Stomach smooth muscle (tissue), 2 donors: ENCODE data around the gene MXRA7.
"Not testable (repeated sequence)": the region's sequence is repeated elsewhere in the genome, so short reads cannot be mapped to it uniquely, and the experiment has no call there.

Experiments used
- H3K27ac ChIP-seq: one replicate; pipeline ENCODE4 v1.7.0; 2013; ENCODE audit warnings: mild to moderate bottlenecking, low read length, inconsistent platforms
- H3K27me3 ChIP-seq, 2 donors: one replicate each; pipeline ENCODE4 v1.7.0; 2013; ENCODE audit warnings: low read length in 2 of 2; ENCODE audit not compliant: insufficient read depth in 2 of 2, control insufficient read depth in 1 of 2
- H3K36me3 ChIP-seq, 2 donors: one replicate each; pipeline ENCODE4 v1.7.0; 2013; ENCODE audit warnings: low read length in 2 of 2; ENCODE audit not compliant: control insufficient read depth in 2 of 2, insufficient read depth in 2 of 2
- H3K4me1 ChIP-seq: one replicate; pipeline ENCODE4 v1.7.0; 2013; ENCODE audit warnings: low read length; ENCODE audit not compliant: control insufficient read depth, insufficient read depth
- H3K4me3 ChIP-seq, 2 donors: one replicate each; pipeline ENCODE4 v1.7.0; 2013; ENCODE audit warnings: low read length in 2 of 2
- H3K9ac ChIP-seq, 2 donors: one replicate each; pipeline ENCODE4 v1.7.0; 2013; ENCODE audit warnings: low read length in 2 of 2, mild to moderate bottlenecking in 1 of 2
- H3K9me3 ChIP-seq, 2 donors: one replicate each; pipeline ENCODE4 v1.7.0; 2013; ENCODE audit warnings: low read length in 2 of 2; ENCODE audit not compliant: control insufficient read depth in 2 of 2
- donor health status: healthy.
- donor health status: Pancreatic carcinoma.

MXRA7 gene

GRCh38 chr17:76725580-76726230 lies 14.9 kb upstream of the MXRA7 start:
- Histone ChIP-seq H3K9me3 (no peaks in the 10 kb centered on the region), H3K9ac (peak overlapping the region; percentile 89 to 95), H3K4me3 (peak overlapping the region; percentile 66 to 90), H3K27ac (peak overlapping the region; percentile 98), H3K36me3 (peaks cover 23 to 29% of the 10 kb centered on the region in 2 donors), H3K4me1 (peaks cover 54% of the 10 kb centered on the region), H3K27me3 (no peaks in the 10 kb centered on the region)

GRCh38 chr17:76723812-76724211 lies 13.0 kb upstream of the MXRA7 start:
- no peak overlapping the region for H3K9ac ChIP-seq
- peaks cover 41 to 46% of the 10 kb centered on the region in 2 donors for H3K36me3 ChIP-seq
- H3K4me3 ChIP-seq: no peak overlapping the region

GRCh38 chr17:76722977-76723376 lies 12.2 kb upstream of the MXRA7 start:
- not testable (repeated sequence) for H3K9me3 ChIP-seq, H3K4me3 ChIP-seq, H3K9ac ChIP-seq, H3K27me3 ChIP-seq, H3K27ac ChIP-seq
- Histone ChIP-seq H3K36me3 (peaks cover 46 to 53% of the 10 kb centered on the region in 2 donors), H3K4me1 (peaks cover 41% of the 10 kb centered on the region)

More at GRCh38 chr17:76723812-76724211, 13.0 kb upstream of the MXRA7 start:
- H3K9me3 ChIP-seq: no peaks in the 10 kb centered on the region
- peaks cover 44% of the 10 kb centered on the region for H3K4me1 ChIP-seq
- no peak overlapping the region for H3K27ac ChIP-seq
- H3K27me3 ChIP-seq: no peaks in the 10 kb centered on the region

GRCh38 chr17:76722279-76722678 lies 11.5 kb upstream of the MXRA7 start:
- H3K27me3 ChIP-seq: no peaks in the 10 kb centered on the region
- H3K27ac ChIP-seq: no peak overlapping the region
- peaks cover 34% of the 10 kb centered on the region for H3K4me1 ChIP-seq
- H3K9ac ChIP-seq: no peak overlapping the region
- no peaks in the 10 kb centered on the region for H3K9me3 ChIP-seq
- H3K36me3 ChIP-seq: peaks cover 46 to 56% of the 10 kb centered on the region in 2 donors
- no peak overlapping the region for H3K4me3 ChIP-seq

GRCh38 chr17:76721463-76721862 lies 10.7 kb upstream of the MXRA7 start:
- Histone ChIP-seq H3K27ac (peak overlapping the region; percentile 24), H3K9me3 (no peaks in the 10 kb centered on the region), H3K4me1 (peaks cover 32% of the 10 kb centered on the region)

GRCh38 chr17:76720941-76721340 lies 10.2 kb upstream of the MXRA7 start:
- peak overlapping the region; percentile 24 for H3K27ac ChIP-seq
- no peak overlapping the region for H3K4me3 ChIP-seq
- H3K9ac ChIP-seq: no peak overlapping the region
- H3K9me3 ChIP-seq: no peaks in the 10 kb centered on the region
- peaks cover 36% of the 10 kb centered on the region for H3K4me1 ChIP-seq
- H3K36me3 ChIP-seq: peaks cover 46 to 69% of the 10 kb centered on the region in 2 donors
- no peaks in the 10 kb centered on the region for H3K27me3 ChIP-seq

More at GRCh38 chr17:76721463-76721862, 10.7 kb upstream of the MXRA7 start:
- H3K27me3 ChIP-seq: no peaks in the 10 kb centered on the region
- H3K4me3 ChIP-seq: no peak overlapping the region
- no peak overlapping the region for H3K9ac ChIP-seq
- peaks cover 46 to 63% of the 10 kb centered on the region in 2 donors for H3K36me3 ChIP-seq

- Histone ChIP-seq H3K27ac (no peak overlapping the region), H3K9ac (no peak overlapping the region), H3K9me3 (no peaks in the 10 kb centered on the region), H3K36me3 (peaks cover 53 to 76% of the 10 kb centered on the region in 2 donors), H3K4me3 (no peak overlapping the region), H3K27me3 (no peaks in the 10 kb centered on the region), H3K4me1 (peaks cover 38% of the 10 kb centered on the region)
Measured at GRCh38 chr17:76720211-76720610, 9.4 kb upstream of the MXRA7 start.

GRCh38 chr17:76718516-76718915 lies 7.8 kb upstream of the MXRA7 start:
- Histone ChIP-seq H3K9me3 (no peaks in the 10 kb centered on the region), H3K27ac (no peak overlapping the region), H3K4me1 (peaks cover 32% of the 10 kb centered on the region), H3K27me3 (no peaks in the 10 kb centered on the region), H3K9ac (no peak overlapping the region), H3K36me3 (peaks cover 55 to 79% of the 10 kb centered on the region in 2 donors), H3K4me3 (no peak overlapping the region)

GRCh38 chr17:76716839-76717215 lies 6.1 kb upstream of the MXRA7 start:
- H3K4me1 ChIP-seq: peaks cover 31% of the 10 kb centered on the region
- H3K27ac ChIP-seq: peak overlapping the region; percentile 79
- peaks cover 55 to 75% of the 10 kb centered on the region in 2 donors for H3K36me3 ChIP-seq
- H3K9me3 ChIP-seq: no peaks in the 10 kb centered on the region
- no peaks in the 10 kb centered on the region for H3K27me3 ChIP-seq
- H3K4me3 ChIP-seq: no peak overlapping the region
- no peak overlapping the region for H3K9ac ChIP-seq

- H3K36me3 ChIP-seq: peaks cover 50 to 70% of the 10 kb centered on the region in 2 donors
- H3K9ac ChIP-seq: peak overlapping the region in 1 of 2 donors; percentile 47
- no peak overlapping the region for H3K4me3 ChIP-seq
- peaks cover 32% of the 10 kb centered on the region for H3K4me1 ChIP-seq
- peak overlapping the region; percentile 79 for H3K27ac ChIP-seq
- H3K27me3 ChIP-seq: no peaks in the 10 kb centered on the region
- no peaks in the 10 kb centered on the region for H3K9me3 ChIP-seq
Measured at GRCh38 chr17:76716146-76716838, 5.5 kb upstream of the MXRA7 start.

- H3K27ac ChIP-seq: peak overlapping the region; percentile 79
- no peaks in the 10 kb centered on the region for H3K9me3 ChIP-seq
- H3K4me1 ChIP-seq: peaks cover 34% of the 10 kb centered on the region
- no peaks in the 10 kb centered on the region for H3K27me3 ChIP-seq
- H3K36me3 ChIP-seq: peaks cover 42 to 62% of the 10 kb centered on the region in 2 donors
- H3K4me3 ChIP-seq: no peak overlapping the region
- H3K9ac ChIP-seq: peak overlapping the region in 1 of 2 donors; percentile 31
Measured at GRCh38 chr17:76715496-76715830, 4.7 kb upstream of the MXRA7 start.
